Kasumi-1 (cell line): Measurements from ENCODE around the gene URI1.
A peak's percentile ranks its signal among the peaks of the same experiment; 100 is the strongest.
"Not testable (repeated sequence)": the region's sequence is repeated elsewhere in the genome, so short reads cannot be mapped to it uniquely, and the experiment has no call there.

Experiments
- DNase-seq, 2 experiments: peaks; one replicate each; lab custom pipeline; 2025; lab: John Stamatoyannopoulos, UW

Gene URI1

DNA sequence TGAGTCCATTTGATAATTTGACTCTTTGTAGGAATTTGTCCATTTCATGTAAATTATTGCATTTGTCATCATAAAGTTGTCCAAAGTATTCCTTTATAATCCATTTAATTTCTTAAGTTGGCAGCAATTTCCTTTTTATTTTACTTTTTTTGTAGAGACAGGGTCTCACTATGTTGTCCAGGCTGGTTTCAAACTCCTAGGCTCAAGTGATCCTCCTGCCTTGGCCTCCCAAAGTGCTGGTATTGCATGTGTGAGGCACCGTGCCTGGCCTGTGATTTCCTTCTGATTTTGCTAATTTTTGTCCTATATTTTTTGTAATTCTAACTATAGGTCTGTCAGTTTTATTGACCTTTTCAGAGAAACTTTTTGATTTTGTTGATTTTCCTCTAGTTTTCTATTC is 84.9 kb downstream of the URI1 start:
- no peak for DNase-seq

DNA sequence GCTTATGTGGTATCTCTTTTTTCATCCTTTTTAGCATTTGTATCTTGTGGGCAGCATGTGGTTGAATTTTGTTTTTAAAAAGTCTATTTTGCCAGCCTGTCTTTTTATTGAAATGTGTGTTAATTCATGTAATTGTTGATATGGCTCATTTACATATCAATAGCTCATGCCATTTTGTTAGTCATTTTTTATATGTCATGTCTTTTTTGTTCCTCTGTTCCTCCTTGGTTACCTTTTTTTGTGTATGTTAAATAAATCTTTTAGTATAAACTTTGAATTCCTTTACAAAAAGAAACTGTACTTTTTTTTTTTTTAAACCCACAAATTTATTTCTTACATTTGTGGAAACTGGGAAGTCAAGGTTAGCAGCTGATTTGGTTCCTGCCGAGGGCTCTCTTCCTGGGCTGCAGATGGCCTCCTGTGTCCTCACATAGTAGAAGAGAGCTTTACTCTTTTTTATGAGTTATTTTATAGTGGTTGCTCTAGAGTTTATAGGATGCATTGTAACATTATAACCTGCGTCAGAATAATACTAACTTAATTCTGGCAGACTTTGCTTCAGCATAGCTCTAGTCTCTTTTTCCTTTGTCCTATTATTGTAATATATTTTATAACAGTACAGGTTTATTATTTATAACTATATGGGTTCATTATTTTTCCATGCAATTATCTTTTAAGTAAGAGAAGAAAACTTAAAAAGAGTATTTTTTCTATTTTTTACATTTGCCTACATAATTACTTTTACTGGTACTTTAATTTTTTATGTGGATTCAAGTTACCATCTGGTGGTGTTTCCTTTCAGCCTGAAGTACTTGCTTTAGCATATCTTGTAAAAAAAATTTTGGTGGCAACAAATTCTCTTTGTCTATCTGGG is 86.3 kb downstream of the URI1 start:
- peak in 1 of 2 experiments; percentile 9 for DNase-seq

DNA sequence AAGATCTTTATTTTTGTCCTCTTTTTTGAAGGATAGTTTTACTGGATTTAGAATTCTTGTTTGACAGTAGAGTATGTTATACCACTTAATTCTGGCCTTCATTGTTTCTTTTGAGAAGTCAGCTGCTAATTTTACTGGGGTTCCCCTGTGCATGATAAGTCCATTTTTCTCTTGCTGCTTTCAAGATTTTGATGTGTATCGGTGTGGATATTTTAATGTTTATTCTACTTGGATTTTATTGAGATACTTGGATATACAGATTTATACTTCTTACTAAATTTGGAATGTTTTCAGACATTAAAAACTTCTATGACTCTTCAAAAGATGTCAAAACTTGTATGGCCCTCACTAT is 86.9 kb downstream of the URI1 start:
- DNase-seq: no peak

DNA sequence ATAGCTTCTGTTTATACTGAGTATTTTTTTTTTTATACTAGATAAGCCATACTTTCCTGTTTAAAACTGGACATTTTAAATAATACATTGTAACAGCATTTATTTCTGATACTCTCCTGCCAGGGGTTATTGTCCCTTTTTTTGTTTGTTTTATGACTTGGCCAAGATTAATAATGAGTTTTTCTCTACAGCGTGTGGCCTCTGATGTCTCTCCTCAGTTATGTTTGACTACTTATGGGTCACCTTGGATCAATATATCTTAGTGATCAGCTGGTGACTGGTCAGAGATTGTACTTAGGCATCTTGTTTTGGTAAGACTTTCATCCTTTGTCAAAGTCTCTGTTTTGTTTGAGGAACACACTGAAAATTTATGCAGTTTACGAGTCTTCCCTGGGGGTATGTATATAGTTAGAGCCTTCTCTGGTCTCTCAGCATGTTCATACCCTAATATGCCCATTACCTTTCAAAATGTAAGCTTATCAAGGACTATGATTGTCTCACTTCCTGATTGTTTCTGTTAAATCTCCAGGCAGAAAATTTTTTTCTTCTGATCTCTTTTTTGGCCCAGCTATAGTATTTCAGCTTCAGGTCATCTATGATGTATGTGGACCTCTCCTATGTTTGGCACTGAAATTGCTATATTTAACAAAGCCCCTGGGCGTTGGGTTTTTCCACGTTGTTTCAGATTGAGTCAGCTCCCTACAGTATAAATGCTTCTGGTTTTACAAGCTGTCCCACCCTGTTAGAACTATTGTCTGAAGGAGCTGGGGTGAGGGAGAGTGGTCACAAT is 87.9 kb downstream of the URI1 start:
- DNase-seq: no peak

DNA sequence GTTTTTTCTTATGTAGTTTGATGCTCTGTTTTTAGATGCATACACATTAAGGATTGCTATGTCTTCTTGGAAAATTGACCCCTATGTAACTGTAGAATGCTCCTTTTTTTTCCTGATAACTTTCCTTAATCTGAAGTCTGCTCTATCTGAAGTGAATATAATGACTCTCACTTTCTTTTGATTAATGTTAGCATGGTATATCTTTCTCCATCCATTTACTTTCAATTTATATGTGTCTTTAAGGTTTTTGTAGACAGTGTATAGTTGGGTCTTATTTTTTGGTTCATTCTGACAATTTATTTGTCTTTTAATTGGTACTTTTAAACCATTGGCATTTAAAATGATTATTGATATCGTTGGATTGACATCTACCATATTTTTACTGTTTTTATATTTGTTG is 92.3 kb downstream of the URI1 start:
- no peak for DNase-seq

DNA sequence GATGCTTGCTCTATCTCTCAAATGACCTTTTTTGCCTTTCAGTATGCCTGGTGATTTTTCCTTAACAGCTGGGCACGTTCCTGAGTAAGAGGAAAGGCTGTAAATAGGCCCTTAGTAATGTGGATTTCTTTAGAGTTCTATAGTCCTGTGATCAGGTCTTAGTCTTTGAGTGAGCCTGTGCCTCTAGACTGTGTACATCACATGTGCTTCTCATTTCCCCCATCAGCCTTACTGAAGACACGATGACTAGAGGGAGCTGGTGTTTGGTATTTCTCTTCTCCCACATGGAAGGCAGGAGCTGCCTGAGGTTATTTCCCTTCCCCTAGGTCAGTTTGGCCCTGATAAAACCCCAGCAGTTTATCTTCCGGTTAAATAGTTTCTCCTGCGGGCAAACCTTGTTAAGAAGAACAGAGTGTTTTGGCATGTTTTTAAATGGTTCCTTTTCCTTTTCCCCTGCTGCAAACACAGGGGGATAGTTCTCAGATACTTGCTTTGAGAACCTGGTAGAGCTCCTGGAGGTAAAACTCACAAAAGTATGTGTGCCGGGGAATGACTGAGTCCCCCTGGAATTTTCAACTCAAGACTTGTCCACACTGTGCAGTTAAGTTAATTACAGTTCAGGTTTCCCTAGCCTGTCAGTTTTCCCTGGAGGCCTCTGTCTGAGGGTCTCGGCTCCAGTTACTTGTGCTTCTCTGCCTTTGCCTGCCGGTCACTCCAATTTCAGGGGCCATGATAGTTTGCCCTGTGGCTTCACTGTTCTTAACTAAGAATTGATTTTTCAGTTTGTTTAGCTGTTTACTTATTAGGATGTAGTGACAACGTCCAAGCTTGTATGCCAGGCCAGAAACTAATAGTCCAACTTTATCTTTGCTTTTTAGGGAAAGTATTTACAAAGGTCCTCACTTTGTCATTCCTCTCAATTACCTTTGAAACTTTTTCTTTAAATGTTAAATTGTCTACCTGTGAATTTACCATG is 94.4 kb downstream of the URI1 start:
- DNase-seq: no peak

DNA sequence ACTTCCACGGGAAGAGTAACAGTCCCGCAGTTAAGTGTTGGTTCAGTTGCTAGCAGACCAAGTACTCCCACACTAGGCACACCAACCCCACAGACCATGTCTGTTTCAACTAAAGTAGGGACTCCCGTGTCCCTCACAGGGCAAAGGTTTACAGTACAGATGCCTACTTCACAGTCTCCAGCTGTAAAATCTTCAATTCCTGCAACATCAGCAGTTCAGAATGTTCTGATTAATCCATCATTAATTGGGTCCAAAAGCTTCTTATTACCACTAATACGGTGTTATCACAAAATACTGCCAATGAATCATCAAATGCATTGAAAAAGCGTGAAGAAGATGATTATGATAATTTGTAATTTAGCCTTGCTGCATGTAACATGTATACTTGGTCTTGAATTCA is 95.8 kb downstream of the URI1 start:
- no peak for DNase-seq

DNA sequence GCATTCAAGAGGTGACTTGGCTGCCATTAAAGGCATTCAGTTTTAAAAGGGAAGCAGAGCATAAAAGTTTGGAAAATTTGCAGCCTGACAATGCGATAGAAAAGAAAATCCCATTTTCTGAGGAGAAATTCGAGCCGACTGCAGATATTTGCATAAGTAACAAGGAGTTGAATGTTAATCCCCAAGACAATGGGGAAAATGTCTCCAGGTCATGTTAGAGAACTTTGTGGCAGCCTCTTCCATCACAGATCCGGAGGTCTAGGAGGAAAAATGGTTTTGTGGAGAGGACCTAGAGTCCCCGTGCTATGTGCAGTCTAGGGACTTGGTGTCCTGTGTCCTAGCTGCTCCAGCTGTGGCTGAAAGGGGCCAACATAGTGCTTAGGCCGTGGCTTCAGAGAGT is 99.9 kb downstream of the URI1 start:
- not testable (repeated sequence) for DNase-seq

DNA sequence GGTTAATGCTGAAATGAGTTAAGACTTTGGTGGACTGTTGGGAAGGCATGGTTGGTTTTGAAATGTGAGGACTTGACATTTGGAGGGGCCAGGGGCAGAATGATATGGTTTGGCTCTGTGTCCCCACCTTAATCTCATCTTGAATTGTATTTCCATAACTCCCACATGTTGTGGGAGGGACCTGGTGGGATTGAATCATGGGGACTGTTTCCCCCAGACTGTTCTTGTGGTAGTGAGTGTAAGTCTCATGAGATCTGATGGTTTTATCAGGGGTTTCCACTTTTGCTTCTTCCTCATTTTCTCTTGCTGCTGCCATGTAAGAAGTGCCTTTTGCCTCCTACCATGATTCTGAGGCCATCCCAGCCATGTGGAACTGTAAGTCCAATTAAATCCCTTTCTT is 101.0 kb downstream of the URI1 start:
- not testable (repeated sequence) for DNase-seq

DNA sequence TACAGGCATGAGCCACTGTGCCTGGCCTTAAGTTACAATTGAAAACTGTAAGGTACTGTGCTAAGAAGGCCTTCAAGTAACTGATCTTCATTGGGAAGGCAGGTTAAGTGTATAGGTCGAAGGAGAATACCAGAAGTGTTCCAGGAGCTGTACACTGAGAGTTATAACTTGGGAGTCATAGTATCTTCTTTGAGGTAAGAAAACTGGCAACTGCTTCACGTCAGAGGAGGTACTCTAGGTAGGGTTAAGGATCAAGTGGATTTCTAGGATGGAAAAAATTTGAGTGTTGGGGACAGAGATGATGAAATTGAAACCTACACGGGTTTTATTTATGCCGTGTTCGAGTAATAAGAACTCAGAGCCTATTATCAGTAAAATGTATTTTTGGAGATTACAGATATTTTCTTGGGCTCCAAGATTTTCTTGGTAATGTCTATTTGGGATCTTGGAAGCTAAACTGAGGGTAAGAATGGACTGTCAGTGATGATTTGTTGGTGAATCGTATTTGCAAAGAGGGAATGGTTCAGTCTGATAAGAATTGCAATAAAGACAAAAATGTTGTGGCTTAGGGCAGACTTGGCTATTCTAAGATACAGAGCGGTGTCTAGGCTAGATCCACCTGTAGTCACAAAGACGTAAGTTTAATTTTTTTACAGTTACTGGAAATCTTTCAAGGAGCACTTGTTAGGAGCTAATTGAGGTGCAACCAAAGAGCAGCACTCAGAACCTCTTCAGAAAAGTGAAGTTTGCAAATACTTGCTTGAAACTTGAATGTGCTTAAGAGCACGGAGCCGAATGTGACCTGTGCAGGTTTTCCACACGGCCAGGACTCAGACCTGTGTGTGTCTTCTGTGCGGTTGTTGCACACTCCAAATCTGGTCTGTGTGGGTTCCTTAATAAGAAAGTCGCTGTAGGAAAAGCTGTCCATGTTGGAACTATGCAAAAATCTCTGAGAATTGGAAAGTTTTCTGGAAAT is 102.5 kb downstream of the URI1 start:
- no peak for DNase-seq

DNA sequence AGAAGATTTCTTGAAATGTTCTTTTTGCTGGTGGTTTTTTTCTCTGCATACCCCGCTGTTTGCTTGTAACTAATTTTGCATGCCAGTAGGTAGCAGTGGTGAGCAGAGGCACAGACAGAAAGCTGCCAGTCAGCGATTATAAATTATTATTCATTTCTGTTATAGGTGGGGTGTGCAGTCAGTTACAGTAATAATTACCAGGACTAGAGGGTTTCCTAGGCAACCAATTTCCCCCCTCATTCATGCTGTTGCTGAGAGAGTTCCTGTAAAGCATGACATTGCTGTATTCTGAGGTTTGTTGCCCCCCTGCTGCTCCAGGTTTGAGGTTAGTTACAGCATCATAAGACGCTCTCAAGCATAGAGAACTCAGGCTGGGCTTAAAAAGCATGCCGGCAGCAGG is 104.5 kb downstream of the URI1 start:
- peak; percentile 24 to 57 for DNase-seq

DNA sequence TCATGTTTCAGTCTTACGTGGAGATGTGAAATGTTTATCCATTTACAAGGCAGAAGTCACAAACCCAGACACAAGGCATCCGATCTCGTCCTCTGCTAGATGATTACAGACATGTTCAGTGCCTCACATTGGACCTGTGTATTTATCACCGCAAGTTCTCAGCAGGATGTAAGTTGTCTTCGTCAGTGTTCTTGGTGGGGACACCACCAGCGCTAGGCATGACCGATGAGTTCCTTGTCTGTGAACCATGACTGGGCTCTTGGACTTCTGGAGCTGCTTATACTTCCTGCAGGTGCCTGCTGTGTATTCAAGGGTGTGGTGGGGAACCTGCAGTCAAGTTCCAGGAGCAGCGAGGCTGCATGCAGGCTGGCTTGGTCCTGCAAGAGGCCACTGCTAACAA is 105.4 kb downstream of the URI1 start:
- DNase-seq: no peak

DNA sequence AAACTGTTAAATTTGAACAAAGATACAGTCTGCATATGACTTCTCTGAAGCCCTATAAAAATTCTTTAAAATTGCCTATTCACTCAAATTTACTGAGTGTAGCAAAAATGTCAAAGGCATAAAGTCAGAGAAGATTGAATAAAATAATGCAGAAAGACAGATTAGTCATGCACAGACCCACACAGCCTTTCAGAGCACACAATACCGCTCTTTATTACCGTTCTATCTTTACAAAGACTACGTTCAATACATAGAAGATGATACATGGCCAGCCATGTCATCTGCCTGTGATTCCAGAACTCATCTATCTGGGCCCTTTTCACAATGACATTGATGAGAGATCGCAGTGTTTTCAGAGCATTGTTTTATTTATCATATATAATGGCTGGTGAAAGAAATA is 107.2 kb downstream of the URI1 start:
- no peak for DNase-seq

DNA sequence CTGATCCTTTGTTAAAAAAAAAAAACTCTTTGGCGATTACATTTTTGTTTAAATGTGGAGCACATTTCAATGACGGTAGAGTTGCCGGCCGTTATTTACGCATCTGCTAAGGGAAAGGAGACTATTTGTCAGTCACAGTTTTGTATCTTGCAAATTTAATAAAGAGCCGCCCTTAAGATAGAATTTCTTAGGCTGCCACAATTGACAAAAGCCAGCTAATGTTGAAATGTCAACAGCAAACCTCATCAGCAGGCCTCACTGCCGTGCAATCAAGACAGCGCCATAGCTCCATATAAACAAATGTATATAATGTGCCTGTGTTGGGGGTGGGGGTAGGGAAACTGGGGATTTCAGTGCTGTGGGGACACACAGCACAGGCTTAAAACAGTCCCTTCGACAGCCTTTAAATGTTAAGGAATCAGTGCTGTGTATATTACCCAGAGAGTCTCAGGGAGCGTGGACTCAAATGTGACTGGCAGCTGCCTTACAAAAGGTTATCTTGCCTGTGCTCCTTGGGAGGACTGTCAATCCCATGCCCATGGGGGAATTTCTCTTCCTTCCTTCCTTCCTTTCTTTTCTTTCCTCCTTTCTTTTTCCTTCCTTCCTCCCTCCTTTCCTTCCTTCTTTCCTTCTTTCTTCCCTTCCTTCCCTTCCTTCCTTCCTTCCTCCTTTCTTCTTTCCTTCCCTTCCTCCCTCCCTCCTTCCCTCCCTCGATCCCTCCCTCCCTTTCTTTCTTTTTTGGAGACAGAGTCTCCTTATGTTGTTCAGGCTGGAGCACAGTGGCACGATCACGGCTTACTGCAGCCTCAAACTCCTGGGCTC is 108.0 kb downstream of the URI1 start:
- DNase-seq: no peak

DNA sequence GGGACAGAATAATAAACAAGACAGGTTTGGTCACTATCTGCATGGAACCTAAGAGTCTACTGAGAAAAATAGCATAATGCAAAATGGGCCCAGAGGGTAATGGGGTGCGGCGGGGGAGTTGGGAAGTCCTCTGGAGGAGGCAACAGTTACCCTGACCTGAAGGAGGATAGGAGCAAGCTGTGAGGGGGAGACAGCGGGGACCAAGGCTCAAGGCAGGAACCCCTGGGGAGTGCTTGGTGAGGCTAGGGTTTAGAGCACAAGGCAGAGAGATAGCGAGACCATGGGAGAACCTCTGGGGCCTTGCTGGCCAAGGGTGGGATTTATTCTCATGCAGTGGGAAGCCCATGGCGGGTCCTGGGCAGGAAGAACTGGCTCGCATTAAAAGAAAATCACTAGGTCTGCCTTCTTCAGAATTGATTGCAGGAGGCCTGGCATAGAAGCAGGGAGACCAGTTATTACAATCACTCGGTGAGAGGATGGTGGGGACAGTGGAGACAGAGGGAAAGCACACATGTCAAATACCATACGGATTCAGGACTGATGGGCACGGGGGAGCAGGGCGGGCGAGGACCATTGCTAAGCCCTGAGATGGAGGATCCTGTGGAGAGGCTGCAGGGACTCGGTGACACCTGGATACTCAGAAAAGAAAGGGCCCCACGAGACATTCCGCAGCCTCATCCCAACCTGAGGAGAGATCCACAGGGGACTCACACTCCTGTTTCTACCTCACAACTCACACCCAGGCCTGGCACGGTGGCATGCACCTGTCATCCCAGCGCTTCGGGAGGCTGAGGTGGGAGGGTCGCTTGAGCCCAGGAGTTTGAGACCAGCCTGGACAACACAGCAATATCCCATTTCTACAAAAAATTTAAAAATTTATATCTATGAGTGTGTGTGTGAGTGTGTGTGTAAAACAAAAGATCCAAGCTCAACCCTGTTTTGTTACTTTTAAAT is 110.4 kb downstream of the URI1 start:
- DNase-seq: no peak

DNA sequence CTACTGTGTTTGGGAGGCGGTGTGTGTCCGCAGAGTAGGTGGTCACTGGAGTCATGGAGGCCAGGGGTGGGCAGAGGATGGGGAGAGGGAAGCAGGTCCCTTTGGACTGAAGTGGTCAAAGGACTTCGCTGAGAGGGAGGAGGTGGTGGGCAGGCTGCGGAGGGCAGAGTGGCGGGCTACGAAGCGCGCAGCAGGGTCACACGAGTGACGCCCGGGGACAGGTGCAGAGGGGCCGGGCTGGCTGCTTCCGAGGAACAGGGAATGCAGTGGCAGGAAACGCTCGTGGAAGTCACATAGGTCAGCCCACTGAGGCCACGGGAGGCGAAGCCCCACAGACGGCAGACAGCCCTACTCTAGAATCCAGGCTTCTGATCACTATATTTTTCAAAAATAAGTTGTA is 111.5 kb downstream of the URI1 start:
- DNase-seq: no peak

DNA sequence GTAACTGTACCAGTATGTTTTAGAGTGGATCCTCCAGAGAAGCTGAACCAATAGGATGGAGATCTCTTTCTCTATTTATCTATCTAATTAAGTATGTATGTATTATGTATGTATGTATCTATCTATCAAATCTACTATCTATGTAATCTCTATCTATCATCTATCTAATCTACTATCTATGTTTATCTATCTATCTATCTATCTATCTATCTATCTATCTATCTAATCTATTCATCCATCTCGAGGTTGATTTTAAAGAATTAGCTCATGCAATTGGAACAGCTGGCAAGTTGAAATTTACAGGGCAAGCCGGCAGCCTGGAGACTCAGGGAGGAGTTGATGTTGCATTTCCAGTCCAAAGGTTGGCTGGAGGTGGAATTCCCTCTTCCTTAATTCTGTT is 112.2 kb downstream of the URI1 start:
- no peak for DNase-seq

DNA sequence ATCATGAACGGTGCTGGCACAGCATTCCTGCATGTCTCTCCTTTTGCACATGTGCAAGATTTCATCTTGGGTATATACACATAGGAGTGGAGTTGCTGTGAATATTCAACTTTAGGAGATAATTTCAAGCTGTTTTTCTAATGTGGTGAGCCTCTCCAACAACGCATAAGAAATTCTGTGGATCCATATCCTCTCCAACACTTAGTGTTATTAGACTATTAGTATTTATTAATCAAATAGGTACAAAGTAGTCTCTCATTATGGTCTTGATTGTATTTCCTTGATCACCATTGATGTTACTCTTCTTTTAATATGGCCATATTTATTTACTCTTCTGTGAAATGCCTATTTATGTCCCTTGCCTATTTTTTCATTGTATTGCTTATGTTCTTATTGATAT is 114.5 kb downstream of the URI1 start:
- no peak for DNase-seq
